HG03460 (cell line): ENCODE results near the gene TREML4.
A peak's percentile ranks its signal among the peaks of the same experiment; 100 is the strongest.
"Not testable (repeated sequence)": the region's sequence is repeated elsewhere in the genome, so short reads cannot be mapped to it uniquely, and the experiment has no call there.

Source experiments
- ATAC-seq: cut with Tn5 transposase; IDR thresholded peaks from one replicate; pipeline ENCODE4 v1.9.1; 2021; ENCODE audit not compliant: unreplicated experiment

Gene TREML4, protein sequence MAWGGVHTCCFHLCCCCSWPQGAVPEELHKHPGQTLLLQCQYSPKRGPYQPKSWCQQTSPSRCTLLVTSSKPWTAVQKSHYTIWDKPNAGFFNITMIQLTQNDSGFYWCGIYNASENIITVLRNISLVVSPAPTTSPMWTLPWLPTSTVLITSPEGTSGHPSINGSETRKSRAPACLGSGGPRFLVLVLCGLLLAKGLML

DNA sequence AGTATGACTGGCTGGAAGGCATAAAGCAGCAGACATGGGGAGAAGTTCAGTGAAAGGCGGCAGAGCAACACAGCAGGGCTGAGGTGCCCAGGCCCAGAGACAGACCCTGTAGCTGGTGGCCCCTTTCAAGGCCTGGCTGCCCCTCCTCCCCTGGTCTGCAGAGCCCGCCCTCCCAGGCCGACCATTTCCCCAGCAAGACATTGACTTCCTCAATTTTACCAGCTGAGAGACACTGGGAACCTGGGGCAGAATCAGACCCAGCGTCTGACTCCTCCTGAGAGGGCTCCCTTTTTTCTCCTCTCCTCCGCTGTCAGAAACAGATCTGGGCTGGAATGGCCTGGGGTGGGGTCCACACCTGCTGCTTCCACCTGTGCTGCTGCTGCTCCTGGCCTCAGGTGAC is at the start of gene TREML4:
Gene TREML4, plus strand, starts transcription at position 254 of the 400 bp plus-strand sequence. Its CDS starts 79 bp downstream, at position 333.
- no peak for ATAC-seq

GRCh38 chr6:41179163-41179562 is 49.0 kb upstream of the TREML4 start:
- no peak for ATAC-seq

- ATAC-seq: no peak
Measured at GRCh38 chr6:41181566-41181965, 46.6 kb upstream of the TREML4 start.

GRCh38 chr6:41182069-41183034 is 45.8 kb upstream of the TREML4 start:
- no peak for ATAC-seq

GRCh38 chr6:41184761-41185160 is 43.4 kb upstream of the TREML4 start:
- no peak for ATAC-seq

- no peak for ATAC-seq
Measured at GRCh38 chr6:41186031-41186562, 42.1 kb upstream of the TREML4 start.

GRCh38 chr6:41187924-41188886 is 39.9 kb upstream of the TREML4 start:
- no peak for ATAC-seq

- not testable (repeated sequence) for ATAC-seq
Measured at GRCh38 chr6:41189046-41189445, 39.1 kb upstream of the TREML4 start.

- ATAC-seq: no peak
Measured at GRCh38 chr6:41189967-41190366, 38.2 kb upstream of the TREML4 start.

DNA sequence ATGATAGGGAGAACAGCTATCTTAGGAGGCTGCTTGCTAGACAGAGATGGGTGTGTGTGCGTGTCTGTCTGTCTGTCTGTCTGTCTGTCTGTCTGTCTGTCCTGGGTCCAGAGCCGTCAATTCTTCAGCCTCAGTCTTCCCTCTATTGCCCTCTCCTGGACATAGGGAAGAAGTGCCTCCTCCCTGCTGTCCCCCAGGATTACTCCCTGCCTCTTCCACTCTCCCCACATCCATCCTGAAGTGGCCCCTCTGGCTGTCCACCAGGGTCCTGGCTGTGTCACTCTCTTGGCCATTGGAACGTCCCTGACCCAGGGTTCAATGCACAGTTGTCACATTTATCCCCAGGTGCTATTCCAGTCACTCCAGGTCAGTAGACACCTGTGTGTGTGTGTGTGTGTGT is 37.4 kb upstream of the TREML4 start:
- no peak for ATAC-seq

GRCh38 chr6:41191569-41191968 is 36.6 kb upstream of the TREML4 start:
- ATAC-seq: no peak

- ATAC-seq: no peak
Measured at GRCh38 chr6:41193171-41193734, 34.9 kb upstream of the TREML4 start.

DNA sequence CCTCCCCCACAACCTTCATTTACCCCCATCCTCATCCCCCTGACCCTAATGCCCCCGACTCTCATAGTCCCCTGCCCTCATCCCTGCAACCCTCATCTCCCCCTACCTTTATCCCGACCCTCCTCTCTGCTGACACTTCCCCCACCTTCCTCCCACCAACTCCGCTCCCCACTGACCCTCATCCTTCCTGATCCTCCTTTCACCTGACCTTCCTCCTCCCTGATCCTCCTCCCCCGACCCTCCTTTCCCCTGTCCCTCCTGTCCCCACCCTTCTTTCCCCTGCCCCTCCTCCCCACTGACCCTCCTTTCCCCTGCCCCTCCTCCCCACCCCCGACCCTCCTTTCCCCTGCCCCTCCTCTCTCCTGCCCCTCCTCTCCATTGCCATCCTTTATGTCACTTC is 34.3 kb upstream of the TREML4 start:
- ATAC-seq: no peak

DNA sequence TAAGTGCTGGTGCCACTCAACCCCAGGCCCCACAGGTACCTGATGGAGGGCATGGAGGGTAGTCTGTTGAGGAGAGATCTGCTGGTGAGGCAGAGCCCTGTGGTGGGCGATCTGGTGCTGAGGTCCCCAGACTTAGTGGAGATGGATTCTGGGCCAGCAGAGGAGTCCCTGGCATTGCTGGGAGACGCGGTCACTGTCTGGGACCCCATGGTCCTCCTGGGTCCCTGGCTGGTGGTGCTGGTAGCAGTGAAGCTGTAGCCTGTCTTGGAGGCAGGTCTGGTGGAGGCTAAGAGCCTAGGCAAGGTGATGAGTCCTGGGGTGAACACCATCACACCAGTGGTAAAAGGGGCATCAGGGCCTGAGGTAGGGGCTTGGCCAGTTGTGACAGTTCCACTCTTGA is 33.8 kb upstream of the TREML4 start:
- no peak for ATAC-seq

- no peak for ATAC-seq
Measured at GRCh38 chr6:41197234-41197633, 30.9 kb upstream of the TREML4 start.

GRCh38 chr6:41199552-41200246 is 28.4 kb upstream of the TREML4 start:
- ATAC-seq: peak; percentile 42

GRCh38 chr6:41200296-41200900 is 27.8 kb upstream of the TREML4 start:
- ATAC-seq: peak; percentile 44

- peak; percentile 40 for ATAC-seq
Measured at GRCh38 chr6:41200901-41201763, 27.0 kb upstream of the TREML4 start, which contains the start of gene TREML2. Gene TREML2 (minus strand): TSS chr6:41201149. CDS start chr6:41201008, 141 bp downstream.
